HepG2 (cell line): ENCODE measurements around the gene HK2. TPM values are rescaled to one million over a fixed set of nuclear protein-coding genes. Genes with fewer than 3 reads are reported as not detected.

Experiments used
- ATRX ChIP-seq: sonication (generic); formaldehyde crosslinking; IDR thresholded peaks from 2 replicates; pipeline ENCODE4 v1.4.0; 2020; ENCODE audit warnings: missing genetic modification reagents, borderline replicate concordance
- HMGA1 ChIP-seq: sonication (generic); formaldehyde crosslinking; conservative IDR thresholded peaks from 2 replicates; pipeline ENCODE4 v1.4.0; 2020; ENCODE audit warnings: missing genetic modification reagents
- IKZF1 ChIP-seq: fragments of 450-650 bp; IDR thresholded peaks from 2 replicates; pipeline ENCODE4 v1.7.1; 2016
- ISL2 ChIP-seq: sonication (generic); formaldehyde crosslinking; IDR thresholded peaks from 2 replicates; pipeline ENCODE4 v1.5.0; 2020; ENCODE audit warnings: missing genetic modification reagents
- JARID2 ChIP-seq: sonication (generic); formaldehyde crosslinking; IDR thresholded peaks from 2 replicates; pipeline ENCODE4 v1.8.1; 2023; ENCODE audit warnings: missing genetic modification reagents, inconsistent platforms; ENCODE audit not compliant: insufficient replicate concordance
- KLF9 ChIP-seq: IDR thresholded peaks from 2 replicates; pipeline ENCODE4 v1.6.1; 2016; ENCODE audit warnings: low read depth
- RXRA ChIP-seq: sonication (generic); formaldehyde crosslinking; IDR thresholded peaks from 2 replicates; pipeline ENCODE4 v1.5.1; 2020; ENCODE audit warnings: missing genetic modification reagents
- TOE1 ChIP-seq: sonication (generic); formaldehyde crosslinking; IDR thresholded peaks from 2 replicates; pipeline ENCODE4 v1.4.0; 2020; ENCODE audit warnings: mild to moderate bottlenecking, missing genetic modification reagents
- ZNF138 ChIP-seq: sonication (generic); formaldehyde crosslinking; IDR thresholded peaks from 2 replicates; pipeline ENCODE4 v1.5.0; 2020; ENCODE audit warnings: mild to moderate bottlenecking, low read depth, missing genetic modification reagents
- ZNF17 ChIP-seq: sonication (generic); formaldehyde crosslinking; IDR thresholded peaks from 2 replicates; pipeline ENCODE4 v1.5.0; 2020; ENCODE audit warnings: mild to moderate bottlenecking, missing genetic modification reagents
- ZNF34 ChIP-seq: sonication (generic); formaldehyde crosslinking; IDR thresholded peaks from 2 replicates; pipeline ENCODE4 v1.4.0; 2020; ENCODE audit warnings: mild to moderate bottlenecking, missing genetic modification reagents, borderline replicate concordance
- ZNF746 ChIP-seq: sonication (generic); formaldehyde crosslinking; IDR thresholded peaks from 2 replicates; pipeline ENCODE4 v1.8.0; 2022; ENCODE audit warnings: mild to moderate bottlenecking, missing genetic modification reagents
- ZNF773 ChIP-seq: sonication (generic); formaldehyde crosslinking; IDR thresholded peaks from 2 replicates; pipeline ENCODE4 v1.4.0; 2020; ENCODE audit warnings: missing genetic modification reagents, borderline replicate concordance
- polyA plus RNA-seq, 8 experiments: library from polyadenylated mRNA; depleted of rRNA in 3 of 8; stranded (reverse) in 7 of 8; unstranded in 1 of 8; fragments of >200 nt; fragmentation: Illumina TruSeq in 4 of 8; extraction: Trizol in 4 of 8; gene quantifications; 2 replicates each; pipeline versions ENCODE4 v1.2.1 to v1.2.3, GENCODE V29; 2011 to 2016; ENCODE audit warnings: low read depth in 4 of 8, missing spikeins in 1 of 8, mixed read lengths in 1 of 8; ENCODE audit not compliant: insufficient read depth in 1 of 8
- total RNA-seq, 5 experiments: library from RNA; depleted of rRNA; stranded (reverse); fragments of >200 nt; fragmentation: Illumina TruSeq; extraction: Trizol; gene quantifications; 2 replicates each; pipeline ENCODE4 v1.2.3, GENCODE V29; 2016; ENCODE audit warnings: low read depth in 1 of 5
- TF ChIP-seq, protein P1 (sequence below), 2 experiments: fragments of 450-650 bp in 1 of 2; sonication (generic) in 1 of 2; formaldehyde crosslinking in 1 of 2; IDR thresholded peaks; 2 replicates each; pipeline versions ENCODE4 v1.6.1 to v1.8.0; 2016 to 2022; ENCODE audit warnings: antibody characterized with exemption in 1 of 2, mild to moderate bottlenecking in 1 of 2, missing genetic modification reagents in 1 of 2
- TF ChIP-seq, protein P2 (sequence below): sonication (generic); formaldehyde crosslinking; IDR thresholded peaks from 2 replicates; pipeline ENCODE4 v1.8.0; 2022; ENCODE audit warnings: mild to moderate bottlenecking, missing genetic modification reagents
- TF ChIP-seq, protein P3 (sequence below): sonication (generic); formaldehyde crosslinking; IDR thresholded peaks from 2 replicates; pipeline ENCODE4 v1.4.0; 2020; ENCODE audit warnings: mild to moderate bottlenecking, low read depth, missing genetic modification reagents

HK2 gene
- total and polyA plus RNA-seq, 2 of the 13 experiments (the other 11 are each of a cell fraction or from before 2014, with no cell fraction given): 13.2 to 101 TPM

DNA sequence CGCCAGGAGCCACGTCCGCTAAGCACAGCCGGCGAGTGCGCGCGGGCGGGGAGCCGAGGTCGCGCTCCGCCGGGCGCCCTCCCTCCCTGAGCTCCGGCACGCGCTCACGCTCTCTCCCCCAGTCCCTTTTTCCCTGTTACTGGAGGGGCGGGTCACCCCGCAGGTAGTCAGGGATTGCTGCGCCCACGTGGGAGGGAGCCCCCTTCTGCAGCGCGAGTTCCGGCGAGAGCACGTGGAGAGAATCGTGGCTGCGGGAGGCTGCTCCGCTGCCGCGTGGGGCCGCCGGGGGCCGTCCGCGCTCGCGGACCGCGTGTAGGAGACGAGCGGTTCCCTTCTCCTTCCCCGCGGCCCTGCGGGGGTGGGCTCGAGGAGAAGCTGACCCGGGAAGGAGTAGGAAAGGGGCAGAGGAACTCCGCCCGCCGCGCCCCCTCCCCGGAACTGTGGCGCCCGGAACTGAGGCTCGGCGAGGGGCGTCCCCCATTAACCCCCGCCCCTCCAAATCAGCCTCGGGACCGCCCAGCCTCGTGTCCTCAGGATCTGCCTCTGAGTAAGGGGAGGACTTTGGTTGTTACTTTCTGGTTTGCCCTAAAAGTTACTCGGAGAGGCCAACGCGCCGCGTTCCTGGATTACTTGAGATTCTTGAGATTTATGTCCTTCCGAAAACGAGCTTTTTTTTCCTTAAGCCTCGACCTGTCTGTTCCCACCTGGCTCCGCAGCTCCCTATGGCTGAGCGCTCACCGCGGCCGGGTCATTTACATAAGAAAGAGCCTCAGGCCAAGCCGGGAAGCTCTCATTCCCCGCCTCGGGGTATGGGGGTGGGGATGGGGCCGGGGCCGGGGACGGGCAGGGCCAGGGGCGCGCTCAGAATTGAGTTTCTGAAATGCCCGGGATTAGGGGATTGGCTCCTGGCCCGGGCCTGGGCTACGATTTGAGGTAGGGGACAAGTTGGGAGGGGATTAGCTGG is 1.1 kb downstream of the HK2 start (continued):
- TF ChIP-seq, protein P1, sequence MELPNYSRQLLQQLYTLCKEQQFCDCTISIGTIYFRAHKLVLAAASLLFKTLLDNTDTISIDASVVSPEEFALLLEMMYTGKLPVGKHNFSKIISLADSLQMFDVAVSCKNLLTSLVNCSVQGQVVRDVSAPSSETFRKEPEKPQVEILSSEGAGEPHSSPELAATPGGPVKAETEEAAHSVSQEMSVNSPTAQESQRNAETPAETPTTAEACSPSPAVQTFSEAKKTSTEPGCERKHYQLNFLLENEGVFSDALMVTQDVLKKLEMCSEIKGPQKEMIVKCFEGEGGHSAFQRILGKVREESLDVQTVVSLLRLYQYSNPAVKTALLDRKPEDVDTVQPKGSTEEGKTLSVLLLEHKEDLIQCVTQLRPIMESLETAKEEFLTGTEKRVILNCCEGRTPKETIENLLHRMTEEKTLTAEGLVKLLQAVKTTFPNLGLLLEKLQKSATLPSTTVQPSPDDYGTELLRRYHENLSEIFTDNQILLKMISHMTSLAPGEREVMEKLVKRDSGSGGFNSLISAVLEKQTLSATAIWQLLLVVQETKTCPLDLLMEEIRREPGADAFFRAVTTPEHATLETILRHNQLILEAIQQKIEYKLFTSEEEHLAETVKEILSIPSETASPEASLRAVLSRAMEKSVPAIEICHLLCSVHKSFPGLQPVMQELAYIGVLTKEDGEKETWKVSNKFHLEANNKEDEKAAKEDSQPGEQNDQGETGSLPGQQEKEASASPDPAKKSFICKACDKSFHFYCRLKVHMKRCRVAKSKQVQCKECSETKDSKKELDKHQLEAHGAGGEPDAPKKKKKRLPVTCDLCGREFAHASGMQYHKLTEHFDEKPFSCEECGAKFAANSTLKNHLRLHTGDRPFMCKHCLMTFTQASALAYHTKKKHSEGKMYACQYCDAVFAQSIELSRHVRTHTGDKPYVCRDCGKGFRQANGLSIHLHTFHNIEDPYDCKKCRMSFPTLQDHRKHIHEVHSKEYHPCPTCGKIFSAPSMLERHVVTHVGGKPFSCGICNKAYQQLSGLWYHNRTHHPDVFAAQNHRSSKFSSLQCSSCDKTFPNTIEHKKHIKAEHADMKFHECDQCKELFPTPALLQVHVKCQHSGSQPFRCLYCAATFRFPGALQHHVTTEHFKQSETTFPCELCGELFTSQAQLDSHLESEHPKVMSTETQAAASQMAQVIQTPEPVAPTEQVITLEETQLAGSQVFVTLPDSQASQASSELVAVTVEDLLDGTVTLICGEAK (IDR thresholded peaks at IDR 0.05): no peak
- TF ChIP-seq, protein P1 (CRISPR knock-in tag; IDR thresholded peaks at IDR 0.05): no peak
- TF ChIP-seq JARID2 (CRISPR knock-in tag): no peak
- TF ChIP-seq RXRA (CRISPR knock-in tag): 0 out of 2 replicates have a peak, but pooled peaks have one; percentile 30
- peak; percentile 75; the same call in 1 of the 2 replicates for TF ChIP-seq ZNF138 (CRISPR knock-in tag)
- TF ChIP-seq ZNF773 (CRISPR knock-in tag): peak; percentile 80; the same call in 1 of the 2 replicates
- no peak for TF ChIP-seq ZNF34
- no peak for TF ChIP-seq HMGA1 (CRISPR knock-in tag)
- TF ChIP-seq ATRX (CRISPR knock-in tag): no peak
- TF ChIP-seq, protein P2, sequence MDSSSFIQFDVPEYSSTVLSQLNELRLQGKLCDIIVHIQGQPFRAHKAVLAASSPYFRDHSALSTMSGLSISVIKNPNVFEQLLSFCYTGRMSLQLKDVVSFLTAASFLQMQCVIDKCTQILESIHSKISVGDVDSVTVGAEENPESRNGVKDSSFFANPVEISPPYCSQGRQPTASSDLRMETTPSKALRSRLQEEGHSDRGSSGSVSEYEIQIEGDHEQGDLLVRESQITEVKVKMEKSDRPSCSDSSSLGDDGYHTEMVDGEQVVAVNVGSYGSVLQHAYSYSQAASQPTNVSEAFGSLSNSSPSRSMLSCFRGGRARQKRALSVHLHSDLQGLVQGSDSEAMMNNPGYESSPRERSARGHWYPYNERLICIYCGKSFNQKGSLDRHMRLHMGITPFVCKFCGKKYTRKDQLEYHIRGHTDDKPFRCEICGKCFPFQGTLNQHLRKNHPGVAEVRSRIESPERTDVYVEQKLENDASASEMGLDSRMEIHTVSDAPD (CRISPR knock-in tag): no peak
- peak; percentile 38; the same call in 1 of the 2 replicates for TF ChIP-seq KLF9 (CRISPR knock-in tag)
- TF ChIP-seq ISL2 (CRISPR knock-in tag): no peak; the same call in 1 of the 2 replicates
- no peak for TF ChIP-seq IKZF1
- TF ChIP-seq ZNF746 (CRISPR knock-in tag): no peak; the same call in 1 of the 2 replicates
- 0 out of 2 replicates have a peak, but pooled peaks have one; percentile 30 for TF ChIP-seq TOE1 (CRISPR knock-in tag)
- TF ChIP-seq, protein P3, sequence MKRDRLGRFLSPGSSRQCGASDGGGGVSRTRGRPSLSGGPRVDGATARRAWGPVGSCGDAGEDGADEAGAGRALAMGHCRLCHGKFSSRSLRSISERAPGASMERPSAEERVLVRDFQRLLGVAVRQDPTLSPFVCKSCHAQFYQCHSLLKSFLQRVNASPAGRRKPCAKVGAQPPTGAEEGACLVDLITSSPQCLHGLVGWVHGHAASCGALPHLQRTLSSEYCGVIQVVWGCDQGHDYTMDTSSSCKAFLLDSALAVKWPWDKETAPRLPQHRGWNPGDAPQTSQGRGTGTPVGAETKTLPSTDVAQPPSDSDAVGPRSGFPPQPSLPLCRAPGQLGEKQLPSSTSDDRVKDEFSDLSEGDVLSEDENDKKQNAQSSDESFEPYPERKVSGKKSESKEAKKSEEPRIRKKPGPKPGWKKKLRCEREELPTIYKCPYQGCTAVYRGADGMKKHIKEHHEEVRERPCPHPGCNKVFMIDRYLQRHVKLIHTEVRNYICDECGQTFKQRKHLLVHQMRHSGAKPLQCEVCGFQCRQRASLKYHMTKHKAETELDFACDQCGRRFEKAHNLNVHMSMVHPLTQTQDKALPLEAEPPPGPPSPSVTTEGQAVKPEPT (CRISPR knock-in tag): no peak; the same call in 1 of the 2 replicates
- TF ChIP-seq ZNF17 (CRISPR knock-in tag): no peak
